ENCODE results near the gene ECE2. TPM values are rescaled to one million over a fixed set of nuclear protein-coding genes. Genes with fewer than 3 reads are reported as not detected.

Gene ECE2
- polyA plus RNA-seq, 1 of the 3 experiments (the other 2 are of a cell fraction) = 0.03 TPM

DNA sequence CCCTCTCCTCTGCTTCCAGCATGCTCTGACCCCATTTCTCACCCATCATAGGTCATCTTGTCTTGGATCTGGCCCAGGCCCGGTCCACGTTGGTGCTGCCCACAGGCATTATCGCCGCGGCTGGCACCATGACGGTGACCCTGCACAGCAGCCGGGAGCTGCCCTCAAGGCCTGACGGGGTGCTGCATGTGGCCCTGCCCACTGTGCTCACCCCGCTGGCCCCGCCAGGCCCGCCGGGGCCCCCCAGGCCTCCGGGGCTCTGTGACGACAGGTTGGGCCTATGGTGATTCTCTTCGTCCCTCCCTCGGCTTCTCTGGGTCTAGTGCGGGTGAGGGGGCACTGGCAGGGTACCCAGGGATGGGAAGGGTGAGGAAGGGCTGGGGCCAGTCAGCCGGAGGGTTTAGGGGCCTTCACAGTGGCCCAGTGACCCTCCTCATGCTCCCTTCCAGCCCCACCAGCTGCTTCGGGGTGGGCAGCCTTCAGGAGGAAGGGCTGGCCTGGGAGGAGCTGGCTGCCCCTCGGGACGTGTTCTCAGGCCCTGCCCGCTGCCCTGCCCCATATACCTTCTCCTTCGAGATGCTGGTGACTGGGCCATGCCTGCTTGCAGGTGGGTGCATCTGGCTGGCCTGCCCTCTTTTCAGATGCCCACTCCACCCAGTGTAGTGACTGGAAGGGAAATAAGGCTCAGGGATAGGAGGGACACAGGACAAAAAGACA, 42.5 kb upstream of the ECE2 start:
- H3K4me2 ChIP-seq = no peak overlapping the region
- no peaks in the 10 kb centered on the region for H3F3A ChIP-seq (replicated peaks; ENCODE audit: insufficient read depth)
- H2AFZ ChIP-seq (ENCODE audit: low read depth) = no peak overlapping the region
- peaks cover 0 to 28% of the 10 kb centered on the region in 2 experiments; a peak in 2 of 4 replicates for H3K4me1 ChIP-seq (ENCODE audit: control insufficient read depth in 1 of 2, insufficient read depth in 2 of 2, low read depth in 1 of 2, low read length in 1 of 2)
- ChIA-PET POLR2A (interaction anchor here (0.9 kb wide), 1 partner anchor 9 kb away, joined by 3 read pairs; no protein-coding TSS in a partner anchor), CTCF (interaction anchor here (0.9 to 2.6 kb wide), 13 partner anchors 7 to 337 kb away, joined by 3 to 8 read pairs (median 4); partner anchors contain the start of genes ABCC5 and EEF1AKMT4)
- no peak for DNase-seq
- WGBS (ENCODE audit: low lambda C conversion rate) = 90% methylated on average over 12 of the region's 23 CpGs
- H3K9ac ChIP-seq = no peak overlapping the region
- H3K27ac ChIP-seq (ENCODE audit: low read depth in 2 of 2, low read length in 1 of 2) = no peak overlapping the region
- no peak overlapping the region for H3K4me3 ChIP-seq (ENCODE audit: low read depth in 2 of 2, low read length in 1 of 2)
- no peaks in the 10 kb centered on the region for H3K9me3 ChIP-seq
- no peaks in the 10 kb centered on the region for H3K36me3 ChIP-seq (replicated peaks in 1 of 2; ENCODE audit: control insufficient read depth in 1 of 2, insufficient read depth in 2 of 2, low read length in 1 of 2)
- no peaks in the 10 kb centered on the region for H3K9me2 ChIP-seq
- peaks cover 27% of the 10 kb centered on the region for H3K27me3 ChIP-seq (ENCODE audit: insufficient read depth)
- no peak for TF ChIP-seq TEAD4 (IDR thresholded peaks at IDR 0.05; ENCODE audit: borderline replicate concordance, insufficient read depth)
- no peak for TF ChIP-seq NFIC (IDR thresholded peaks at IDR 0.05; ENCODE audit: borderline replicate concordance)
- no peak for TF ChIP-seq PBX3 (IDR thresholded peaks at IDR 0.05)
- no peak for TF ChIP-seq JUND (IDR thresholded peaks at IDR 0.05)
- TF ChIP-seq, protein P1, sequence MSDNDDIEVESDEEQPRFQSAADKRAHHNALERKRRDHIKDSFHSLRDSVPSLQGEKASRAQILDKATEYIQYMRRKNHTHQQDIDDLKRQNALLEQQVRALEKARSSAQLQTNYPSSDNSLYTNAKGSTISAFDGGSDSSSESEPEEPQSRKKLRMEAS (IDR thresholded peaks at IDR 0.05; ENCODE audit: low read depth) = no peak
- no peak for TF ChIP-seq MEF2A (IDR thresholded peaks at IDR 0.05; ENCODE audit: borderline replicate concordance, low read depth)
- no peak for TF ChIP-seq USF2 (IDR thresholded peaks at IDR 0.05; ENCODE audit: borderline replicate concordance, low read depth, low read length)
- no peak for TF ChIP-seq GATA2 (CRISPR knock-in tag; IDR thresholded peaks at IDR 0.05)
- no peak for TF ChIP-seq RFX5 (IDR thresholded peaks at IDR 0.05; ENCODE audit: low read length)
- TF ChIP-seq, protein P2, sequence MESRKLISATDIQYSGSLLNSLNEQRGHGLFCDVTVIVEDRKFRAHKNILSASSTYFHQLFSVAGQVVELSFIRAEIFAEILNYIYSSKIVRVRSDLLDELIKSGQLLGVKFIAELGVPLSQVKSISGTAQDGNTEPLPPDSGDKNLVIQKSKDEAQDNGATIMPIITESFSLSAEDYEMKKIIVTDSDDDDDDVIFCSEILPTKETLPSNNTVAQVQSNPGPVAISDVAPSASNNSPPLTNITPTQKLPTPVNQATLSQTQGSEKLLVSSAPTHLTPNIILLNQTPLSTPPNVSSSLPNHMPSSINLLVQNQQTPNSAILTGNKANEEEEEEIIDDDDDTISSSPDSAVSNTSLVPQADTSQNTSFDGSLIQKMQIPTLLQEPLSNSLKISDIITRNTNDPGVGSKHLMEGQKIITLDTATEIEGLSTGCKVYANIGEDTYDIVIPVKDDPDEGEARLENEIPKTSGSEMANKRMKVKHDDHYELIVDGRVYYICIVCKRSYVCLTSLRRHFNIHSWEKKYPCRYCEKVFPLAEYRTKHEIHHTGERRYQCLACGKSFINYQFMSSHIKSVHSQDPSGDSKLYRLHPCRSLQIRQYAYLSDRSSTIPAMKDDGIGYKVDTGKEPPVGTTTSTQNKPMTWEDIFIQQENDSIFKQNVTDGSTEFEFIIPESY (IDR thresholded peaks at IDR 0.05; ENCODE audit: borderline replicate concordance, low read depth) = no peak
- TF ChIP-seq RCOR1 (IDR thresholded peaks at IDR 0.05; ENCODE audit: low read length) = no peak
- no peak for TF ChIP-seq TCF12 (IDR thresholded peaks at IDR 0.05)
- TF ChIP-seq NRF1 (IDR thresholded peaks at IDR 0.05; ENCODE audit: low read depth, low read length) = no peak
- no peaks in the 10 kb centered on the region for H3K79me2 ChIP-seq (ENCODE audit: insufficient read depth)
- no peaks in the 10 kb centered on the region for H4K20me1 ChIP-seq (ENCODE audit: insufficient read depth)

Measured in SK-N-SH (cell line).